EH (cell line): ENCODE data around the gene TWF2.
"Not testable (repeated sequence)": the region's sequence is repeated elsewhere in the genome, so short reads cannot be mapped to it uniquely, and the experiment has no call there.

Experiments used
- DNase-seq: peaks from one replicate; pipeline ENCODE4 v3.0.0-alpha.2; 2015; ENCODE audit warnings: low read depth

TWF2 gene

DNA sequence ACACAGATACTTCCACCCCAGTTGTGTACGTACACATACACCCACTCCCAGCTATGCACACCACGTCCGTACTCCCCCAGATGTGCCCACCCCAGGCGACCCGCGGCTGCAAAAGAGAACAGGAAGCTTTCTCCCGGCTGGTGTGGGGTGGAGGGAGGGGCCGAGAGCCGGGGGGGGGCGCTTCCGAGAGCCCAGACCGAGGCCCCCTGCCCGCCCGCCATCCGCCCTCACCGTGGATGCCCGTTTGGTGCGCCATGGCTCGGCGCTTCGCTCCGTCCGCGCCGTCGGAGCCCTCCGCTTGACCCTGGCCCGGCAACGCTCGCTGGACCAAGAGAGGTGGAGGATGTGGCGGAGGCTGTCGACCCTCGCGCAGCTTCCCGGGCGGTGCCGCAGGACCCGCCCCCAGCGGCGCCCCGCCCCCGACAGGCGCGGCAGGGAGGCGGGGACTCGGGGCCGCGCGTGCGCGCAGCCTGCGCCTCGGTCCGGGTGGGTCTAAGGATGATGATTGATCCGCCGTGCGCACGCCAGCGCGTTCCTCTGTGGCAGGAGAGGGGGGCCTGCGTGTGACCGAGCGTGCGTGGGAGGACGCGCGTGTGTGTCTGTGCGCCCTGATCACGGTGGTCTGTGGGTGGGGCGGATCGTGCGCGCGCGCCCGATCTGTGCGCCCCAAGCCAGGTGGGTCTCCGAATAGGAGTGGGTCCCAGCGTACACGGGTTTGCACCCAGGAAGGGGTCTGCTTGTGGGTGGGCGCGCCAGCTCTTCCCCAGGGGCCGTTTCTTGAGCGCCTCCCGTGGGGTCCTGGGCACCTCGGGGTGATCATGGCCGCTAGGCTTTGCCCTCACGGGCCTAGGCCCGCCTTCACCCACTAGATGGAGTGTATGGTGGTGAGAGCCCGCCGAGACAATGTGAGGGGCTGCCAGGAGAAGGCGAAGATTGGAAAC lies at the start of gene TWF2:
Gene TWF2, minus strand, starts transcription at position 398 of the 941 bp plus-strand sequence. Its CDS starts 142 bp downstream, at position 256.
- peak; percentile 85 for DNase-seq

DNA sequence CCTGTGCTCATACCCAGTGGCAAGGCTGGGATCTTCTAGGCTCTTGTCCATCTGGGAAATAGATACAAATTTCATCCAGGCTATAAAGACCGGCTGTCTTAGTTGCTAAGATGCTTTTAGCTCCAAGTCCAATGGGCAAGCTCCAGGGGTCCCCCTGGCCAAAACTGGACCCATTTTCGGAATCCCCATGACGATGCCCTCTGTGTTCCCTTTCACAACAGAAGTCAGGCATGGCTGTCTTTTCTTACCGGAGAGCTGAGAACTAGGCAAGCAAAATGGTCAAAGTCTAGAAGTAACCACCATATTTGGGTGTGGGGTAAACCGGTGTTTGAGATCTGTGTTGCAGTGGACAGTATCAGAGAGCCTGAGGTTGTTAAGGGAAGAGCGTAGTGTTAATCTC lies 49.7 kb upstream of the TWF2 start:
- no peak for DNase-seq

DNA sequence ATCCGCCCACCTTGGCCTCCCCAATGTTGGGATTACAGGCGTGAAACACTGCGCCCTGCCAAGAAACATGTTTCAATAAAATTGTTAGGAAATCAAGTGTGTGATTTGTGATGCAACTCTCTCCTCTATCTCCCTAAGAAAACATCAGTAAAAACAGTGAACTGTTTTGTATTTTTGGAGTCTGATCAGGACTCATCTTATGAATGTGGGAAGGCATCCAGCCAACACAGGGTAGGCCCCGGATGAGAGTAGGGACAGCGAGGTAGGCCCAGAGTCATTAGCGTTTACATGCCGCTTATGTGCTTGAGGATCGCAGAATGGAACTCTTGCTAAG lies 47.8 kb upstream of the TWF2 start:
- DNase-seq: peak; percentile 38

DNA sequence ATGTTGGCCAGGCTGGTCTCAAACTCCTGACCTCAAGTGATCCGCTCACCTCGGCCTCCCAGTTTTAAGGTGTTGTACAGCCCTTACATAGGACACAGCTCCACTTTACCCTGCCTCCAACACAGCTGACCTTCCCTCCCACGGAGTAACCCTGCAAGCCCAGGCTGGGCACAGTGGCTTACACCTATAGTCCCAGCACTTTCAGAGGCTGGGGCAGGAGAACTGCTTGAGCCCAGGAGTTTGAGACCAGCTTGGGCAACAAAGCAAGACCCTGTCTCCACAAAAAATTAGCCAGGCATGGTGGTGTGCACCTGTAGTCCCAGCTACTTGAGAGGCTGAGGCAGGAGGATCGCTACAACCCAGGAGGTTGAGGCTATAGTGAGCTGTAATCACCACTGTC lies 45.1 kb upstream of the TWF2 start:
- DNase-seq: not testable (repeated sequence)

DNA sequence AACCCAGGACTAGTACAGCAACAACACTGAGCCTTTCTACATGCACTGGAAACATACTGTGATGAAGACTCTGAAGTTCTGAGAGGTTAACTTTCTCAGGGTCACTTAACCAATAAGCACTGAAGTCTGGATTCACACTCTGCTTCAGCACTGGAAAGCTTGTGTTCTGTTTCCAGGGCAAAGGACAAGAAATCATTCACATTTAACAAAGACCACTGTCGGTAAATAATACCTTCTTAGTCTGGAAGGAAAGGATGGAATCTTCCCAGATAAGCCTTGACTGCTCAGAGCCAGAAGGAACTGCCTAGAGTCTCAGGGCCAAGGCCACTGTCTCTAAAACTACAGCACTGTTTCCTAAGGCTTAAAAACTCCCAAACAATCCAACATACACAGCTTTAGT lies 44.3 kb upstream of the TWF2 start:
- DNase-seq: no peak

DNA sequence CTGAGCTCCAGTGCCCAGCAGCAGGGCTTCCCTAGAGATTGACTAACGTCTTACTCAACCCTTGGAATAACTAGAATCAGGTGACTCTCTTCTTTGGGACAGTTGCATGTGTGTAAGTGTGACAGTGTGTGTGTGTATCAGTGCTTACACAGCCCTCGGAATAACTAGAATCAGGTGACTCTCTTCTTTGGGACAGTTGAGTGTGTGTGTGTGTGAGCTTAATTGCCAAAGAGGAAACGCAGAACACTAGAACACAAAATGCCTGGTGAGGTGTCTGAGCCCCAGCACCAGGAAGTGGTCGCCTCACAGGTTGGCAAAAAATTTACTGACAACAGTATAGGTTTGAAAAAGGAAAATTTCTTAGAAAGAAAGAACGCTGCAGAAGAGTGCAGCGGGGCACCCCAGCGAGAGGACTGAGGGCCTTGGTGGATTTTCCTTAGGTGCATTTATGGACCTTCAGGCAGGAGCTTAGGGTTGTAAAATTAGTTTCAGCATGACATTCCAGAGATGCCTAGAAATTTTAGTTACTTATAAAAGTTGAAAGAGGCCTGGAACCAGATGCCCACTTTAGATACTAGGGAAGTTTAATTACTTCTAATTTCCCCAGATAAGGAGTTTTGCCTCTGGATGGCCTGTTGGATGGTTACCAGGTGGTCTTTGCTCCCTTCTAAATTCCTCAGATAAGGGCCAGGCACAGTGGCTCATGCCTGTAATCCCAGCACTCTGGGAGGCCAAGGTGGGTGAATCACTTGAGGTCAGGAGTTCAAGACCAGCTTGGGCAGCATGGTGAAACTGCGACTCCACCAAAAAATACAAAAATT lies 43.2 kb upstream of the TWF2 start:
- DNase-seq: peak; percentile 44

DNA sequence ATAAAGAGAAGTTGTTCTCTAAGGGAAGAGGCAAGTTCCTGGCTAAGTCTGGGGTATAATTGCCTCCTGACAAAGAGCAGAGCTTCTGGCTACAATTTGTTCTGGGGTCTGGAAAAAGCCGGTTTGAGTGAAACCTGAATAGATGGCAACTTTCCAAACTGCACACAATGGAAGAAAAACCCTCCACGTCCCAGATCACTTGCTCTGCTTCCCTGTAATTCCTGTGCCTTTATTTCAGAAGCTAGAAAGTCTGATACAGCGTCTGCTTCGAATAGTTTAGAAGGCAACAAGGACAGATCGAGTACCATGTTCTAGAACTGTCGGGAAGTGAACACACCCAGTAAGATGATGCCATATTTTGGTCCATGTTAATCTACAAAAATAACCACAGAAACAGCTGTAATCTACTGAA lies 41.1 kb upstream of the TWF2 start:
- DNase-seq: no peak

DNA sequence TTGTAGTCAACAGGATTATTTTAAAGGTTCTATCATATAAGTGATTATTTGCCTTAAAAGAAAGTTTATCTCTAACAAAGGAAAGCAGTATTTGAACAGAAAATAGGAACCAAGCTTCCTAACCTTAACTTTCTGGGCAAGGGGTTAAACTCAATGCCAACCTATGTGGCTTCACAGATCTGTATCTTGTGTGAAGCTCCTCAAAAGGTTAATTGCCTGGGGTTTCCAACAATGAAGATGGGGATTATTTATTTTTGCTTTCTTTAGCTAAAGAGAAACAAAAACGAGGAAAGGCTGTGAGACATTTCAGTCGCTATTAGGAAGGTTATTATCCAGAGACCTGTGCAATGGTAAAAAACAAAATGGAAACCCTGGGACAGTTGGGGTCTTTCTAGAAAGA lies 40.6 kb upstream of the TWF2 start:
- DNase-seq: no peak

DNA sequence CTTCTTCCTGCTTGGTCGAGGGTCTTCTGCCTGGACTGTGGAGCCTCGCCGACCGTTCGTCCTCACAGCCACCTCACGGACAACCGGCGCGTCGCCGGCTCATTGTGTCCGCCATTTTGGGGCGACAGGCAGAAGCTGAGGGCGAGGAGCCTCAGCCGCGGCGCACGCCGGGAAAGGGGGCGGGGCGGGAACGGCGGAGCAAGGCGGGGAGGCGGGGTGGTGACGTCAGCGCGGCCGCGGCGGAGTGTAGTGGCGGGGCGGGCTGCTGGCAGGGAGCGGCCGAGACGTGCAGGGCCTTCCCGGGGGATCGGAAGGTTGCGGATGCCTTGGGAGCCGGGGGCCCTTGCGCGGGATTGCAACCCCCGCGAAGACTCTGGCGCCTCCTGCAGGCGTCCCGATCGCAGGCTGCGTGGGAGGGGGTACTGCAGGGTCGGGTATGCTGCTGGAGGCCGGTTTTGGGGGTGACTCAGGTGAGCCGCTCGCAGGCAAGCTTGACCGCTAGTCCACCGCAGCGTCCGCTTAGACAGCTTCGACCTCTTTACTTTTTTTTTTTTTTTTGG lies 39.6 kb upstream of the TWF2 start, which contains the start of gene WDR82:
Gene WDR82, minus strand, starts transcription at position 140 of the 560 bp plus-strand sequence. CDS start 288 bp downstream, outside the sequence.
- peak; percentile 93 for DNase-seq

DNA sequence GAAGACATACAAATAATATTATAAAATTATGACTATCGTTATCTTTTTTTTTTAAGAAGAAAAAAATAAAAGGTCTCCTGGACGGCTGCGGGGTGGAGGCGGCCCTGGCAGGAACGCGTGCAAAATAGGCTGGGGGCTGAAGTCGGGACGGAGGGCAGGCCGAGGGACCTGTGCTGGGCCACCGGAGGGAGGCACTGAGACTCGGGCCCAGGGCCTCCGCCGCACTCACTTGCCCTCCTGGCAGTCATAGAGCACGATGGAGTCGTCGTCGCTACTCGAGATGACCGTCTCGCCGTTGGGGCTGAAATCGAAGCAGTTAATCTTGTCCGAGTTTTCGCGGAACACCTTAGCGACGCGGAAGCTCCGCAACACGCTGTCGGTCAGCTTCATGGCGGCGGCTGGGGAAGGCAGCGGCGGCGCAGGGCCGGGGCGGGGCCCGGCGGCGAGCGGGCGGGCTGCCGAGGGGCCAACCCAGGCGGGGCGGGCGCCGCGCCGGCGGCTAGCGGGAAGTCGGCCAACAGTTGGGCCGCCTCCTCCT lies 39.1 kb upstream of the TWF2 start:
- no peak for DNase-seq

DNA sequence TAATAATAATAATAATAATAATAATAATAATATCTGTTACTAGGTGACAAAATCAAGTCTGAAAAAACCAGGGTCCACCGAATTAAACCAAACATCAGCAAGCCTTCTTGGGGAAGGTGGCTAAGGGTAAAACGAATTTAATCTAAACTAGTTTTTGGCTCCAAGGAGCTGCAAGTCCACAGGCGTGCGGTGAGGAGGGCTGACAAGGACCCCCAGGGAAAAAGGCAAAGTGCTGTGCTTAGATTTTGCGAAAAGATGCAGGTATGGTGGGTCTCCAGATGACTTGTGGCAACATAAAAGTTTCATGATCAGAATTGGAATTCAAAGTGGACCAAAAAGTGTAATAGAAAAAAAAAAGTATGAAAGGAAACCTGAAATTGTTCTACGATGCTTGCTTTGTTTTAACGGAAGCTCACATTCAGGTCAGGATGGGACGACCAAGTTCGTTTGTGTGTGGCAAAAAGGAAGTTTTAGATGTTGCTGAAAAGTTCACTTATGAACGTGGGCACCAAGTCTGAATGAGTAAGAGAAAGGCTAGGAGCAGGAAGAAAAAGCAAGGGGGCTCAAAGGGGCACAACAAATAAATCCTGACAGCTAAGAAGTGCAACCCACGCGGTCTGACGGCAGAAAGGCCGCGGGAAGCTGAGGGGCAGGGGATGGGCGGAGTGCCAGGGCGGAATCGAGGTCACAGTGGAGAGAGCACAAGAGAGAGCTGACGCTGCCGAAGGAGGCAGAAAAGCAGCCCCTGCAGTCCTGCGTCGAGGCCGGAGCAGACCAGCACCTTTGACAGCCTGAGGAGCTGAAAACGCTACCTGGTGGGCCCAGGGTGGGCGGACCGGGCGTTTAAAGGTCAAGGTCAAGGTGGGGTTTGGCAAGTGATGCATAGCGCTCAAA lies 38.4 kb upstream of the TWF2 start:
- DNase-seq: peak; percentile 71

DNA sequence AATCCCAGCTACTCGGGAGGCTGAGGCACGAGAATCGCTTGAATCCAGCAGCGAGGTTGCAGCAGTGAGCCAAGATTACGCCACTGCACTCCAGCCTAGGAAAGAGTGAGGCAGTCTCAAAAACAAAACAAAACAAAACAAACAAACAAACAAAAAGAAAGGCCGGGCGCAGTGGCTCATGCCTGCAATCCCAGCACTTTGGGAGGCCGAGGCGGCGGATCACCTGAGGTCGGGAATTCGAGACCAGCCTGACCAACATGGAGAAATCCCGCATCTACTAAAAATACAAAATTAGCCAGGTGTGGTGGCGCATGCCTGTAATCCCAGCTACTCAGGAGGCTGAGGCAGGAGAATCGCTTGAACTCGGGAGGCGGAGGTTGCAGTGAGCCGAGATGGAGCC lies 35.8 kb upstream of the TWF2 start:
- not testable (repeated sequence) for DNase-seq

DNA sequence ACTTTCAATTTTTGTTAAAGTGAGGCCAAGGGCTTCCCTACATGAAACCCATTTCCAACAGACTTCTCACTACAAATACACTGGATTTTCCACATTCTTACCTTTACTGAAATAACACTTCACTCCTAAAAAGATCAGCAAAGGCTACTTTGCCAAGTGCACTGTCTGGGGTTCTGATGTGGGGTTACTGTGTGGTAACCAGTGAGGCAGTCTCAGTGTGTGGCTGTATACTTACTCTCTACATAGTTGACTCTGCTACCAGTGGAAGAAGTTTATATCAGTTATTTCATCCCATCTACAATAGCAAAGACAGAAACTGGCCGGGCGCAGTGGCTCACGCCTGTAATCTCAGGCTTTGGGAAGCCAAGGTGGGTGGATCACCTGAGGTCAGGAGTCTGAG lies 33.9 kb upstream of the TWF2 start:
- DNase-seq: no peak

DNA sequence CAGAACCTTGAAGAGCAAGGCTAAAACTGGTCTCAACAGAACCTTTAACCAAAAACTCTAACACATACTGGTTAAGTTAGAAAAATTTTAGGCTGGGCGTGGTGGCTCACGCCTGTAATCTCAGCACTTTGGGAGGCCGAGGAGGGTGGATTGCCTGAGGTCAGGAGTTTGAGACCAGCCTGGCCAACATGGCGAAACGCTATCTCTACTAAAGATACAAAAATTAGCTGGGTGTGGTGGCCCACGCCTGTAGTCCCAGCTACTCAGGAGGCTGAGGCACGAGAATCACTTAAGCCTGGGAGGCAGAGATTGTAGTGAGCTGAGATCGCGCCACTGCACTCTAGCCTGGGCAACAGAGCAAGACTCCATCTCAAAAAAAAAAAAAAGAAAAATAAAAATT lies 33.2 kb upstream of the TWF2 start:
- DNase-seq: not testable (repeated sequence)

DNA sequence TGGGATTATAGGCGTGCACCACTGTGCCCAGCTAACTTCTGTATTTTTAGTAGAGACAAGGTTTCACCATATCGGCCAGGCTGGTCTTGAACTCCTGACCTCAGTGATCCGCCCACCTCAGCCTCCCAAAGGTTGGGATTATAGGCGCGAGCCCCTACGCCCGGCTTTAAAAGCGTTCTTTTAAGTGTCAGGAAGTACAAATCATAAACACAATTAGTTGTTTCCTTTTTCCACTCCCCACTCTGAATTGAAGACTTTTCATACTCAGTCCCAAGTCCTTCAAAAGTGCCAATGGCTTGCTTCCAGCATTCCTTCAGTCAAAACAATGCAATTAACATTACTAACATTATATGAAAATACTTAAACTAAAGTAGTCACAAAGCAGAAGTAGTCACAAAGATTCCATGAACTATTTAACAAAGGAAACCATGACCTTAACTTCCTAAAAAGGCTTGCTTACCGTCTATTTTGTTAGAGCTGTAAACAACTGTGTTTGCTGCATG lies 31.3 kb upstream of the TWF2 start:
- DNase-seq: peak; percentile 69

DNA sequence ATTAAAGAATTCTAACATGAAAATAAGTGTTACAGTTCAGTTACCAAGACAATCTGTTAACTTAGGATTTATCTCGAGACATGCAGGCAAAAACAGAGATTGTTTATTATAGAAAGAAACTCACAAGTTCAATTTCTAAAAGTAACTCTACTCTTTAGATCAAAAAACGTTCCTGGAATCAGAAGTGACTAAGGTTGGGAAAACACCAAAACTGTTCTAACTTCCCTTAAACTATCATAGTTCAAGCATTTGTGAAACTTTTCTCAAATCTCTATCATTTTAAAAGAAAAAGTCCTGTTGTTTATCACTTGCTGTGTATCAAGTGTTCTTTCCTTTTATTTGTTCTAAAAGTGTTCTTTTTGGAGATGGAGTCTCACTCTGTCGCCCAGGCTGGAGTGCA lies 30.8 kb upstream of the TWF2 start:
- DNase-seq: no peak

DNA sequence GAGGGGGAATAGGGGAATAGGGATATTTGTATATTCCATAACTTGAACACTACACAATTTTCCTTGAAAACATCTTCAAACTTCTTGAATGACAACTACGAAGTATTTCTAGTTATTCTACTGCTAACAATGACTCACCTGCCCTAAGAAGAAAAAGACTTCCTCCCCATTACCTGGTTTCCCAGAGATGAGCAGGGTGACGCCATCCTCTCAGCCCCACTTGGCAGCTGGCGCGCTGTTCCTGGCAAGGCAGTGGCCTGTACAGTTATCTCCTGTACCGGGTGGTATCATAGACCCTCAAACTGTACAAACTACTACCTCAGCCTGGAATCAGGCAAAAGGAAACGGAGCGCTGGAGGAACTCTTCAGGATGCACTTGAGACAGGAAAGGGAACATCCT lies 29.1 kb upstream of the TWF2 start:
- DNase-seq: no peak

DNA sequence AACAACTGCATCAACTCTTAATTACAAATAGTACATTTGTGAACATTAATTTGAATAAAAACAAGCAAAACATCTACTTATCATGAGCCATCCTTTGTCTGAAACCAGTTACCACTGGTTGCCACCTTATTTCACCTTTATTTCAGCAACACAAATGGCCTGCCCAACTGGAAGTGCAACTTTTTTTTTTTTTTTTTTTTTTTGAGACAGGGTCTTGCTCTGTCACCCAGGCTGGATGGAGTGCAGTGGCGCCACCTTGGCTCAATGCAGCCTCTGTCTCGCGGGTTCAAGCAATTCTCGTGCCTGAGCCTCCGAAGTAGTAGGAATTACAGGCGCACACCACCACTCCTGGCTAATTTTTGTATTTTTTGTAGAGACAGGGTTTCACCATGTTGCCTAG lies 26.4 kb upstream of the TWF2 start:
- DNase-seq: no peak

DNA sequence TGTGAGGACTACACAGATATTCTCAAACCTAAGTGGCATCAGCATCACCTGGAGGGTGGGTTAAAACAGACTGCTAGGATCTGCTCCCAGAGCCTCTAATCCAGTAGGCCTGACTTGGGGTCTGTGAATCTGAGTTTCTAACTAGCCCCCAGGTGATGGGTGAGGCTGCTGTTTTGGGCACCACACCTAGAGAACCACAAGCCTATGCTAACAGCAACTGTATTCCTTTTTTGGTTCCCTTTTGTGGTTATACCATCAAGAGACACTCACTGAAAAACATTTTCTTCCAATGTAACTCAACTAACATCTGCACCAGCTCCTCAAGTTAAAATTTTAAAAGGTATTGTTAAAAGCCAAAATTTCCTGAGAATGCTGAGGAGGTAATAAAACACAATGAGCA lies 23.5 kb upstream of the TWF2 start:
- DNase-seq: no peak

DNA sequence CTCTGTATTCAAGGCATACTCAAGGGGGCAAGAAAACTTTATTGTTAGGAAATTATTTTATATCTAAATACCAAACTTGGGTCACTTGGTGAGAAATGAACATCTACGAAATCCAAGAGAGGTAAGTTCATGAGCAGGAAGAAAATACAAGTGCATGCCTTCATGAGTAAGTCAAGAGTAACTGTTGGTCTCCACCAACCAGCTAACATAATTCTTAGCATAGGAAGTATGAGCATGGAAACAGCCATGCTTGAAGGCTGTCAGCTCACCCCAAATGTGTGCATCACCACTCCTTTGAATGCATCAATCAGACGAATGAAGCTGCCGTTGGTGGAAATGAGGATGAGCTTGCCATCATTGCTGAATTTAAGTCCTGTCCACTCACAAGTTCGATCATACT lies 20.5 kb upstream of the TWF2 start:
- DNase-seq: no peak

DNA sequence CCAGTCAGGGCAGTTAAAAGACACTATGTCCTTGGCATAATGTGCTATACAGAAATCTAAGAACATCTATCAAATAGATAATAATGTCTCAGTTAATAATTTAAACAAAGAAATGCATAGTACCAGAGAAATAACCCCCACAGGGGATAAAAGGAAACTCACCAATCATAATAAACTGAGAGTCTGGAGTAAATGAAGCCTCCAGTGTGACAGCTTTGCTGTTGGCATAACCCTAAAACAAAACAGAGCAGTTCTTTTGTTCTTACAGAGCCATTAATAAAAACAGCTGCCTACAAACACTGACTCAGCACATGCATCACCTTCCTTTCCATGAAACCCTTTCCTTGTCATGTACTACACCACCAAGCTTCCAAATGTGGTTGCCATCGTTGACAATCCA lies 20.1 kb upstream of the TWF2 start:
- DNase-seq: no peak
